Measurements from ENCODE around the gene COL23A1. TPM values are rescaled to one million over a fixed set of nuclear protein-coding genes. Genes with fewer than 3 reads are reported as not detected.

The COL23A1 gene
- total RNA-seq, 1 experiment from 2014 or later, result not detected

DNA sequence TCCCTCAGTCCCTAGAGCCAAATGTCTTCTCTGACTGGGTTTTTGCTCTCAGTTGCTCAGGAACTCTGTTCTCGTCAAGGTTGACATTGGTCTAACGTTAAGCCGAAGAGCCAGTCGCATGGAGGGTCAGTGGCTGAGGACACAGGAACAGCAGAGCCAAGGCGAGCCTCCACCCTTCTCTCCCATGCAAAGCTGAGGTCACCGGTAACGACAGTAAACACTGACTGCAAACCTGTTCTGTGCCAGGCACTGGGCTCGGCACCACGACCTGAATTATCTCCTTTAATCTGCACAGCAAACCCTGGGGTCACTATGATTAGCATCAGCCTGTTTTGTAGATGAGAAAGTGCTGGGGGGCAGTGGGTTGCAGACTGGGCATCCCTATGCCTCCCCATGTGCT lies 171.0 kb downstream of the COL23A1 start:
- Mint-ChIP-seq H3K27me3 (ENCODE audit: unreplicated experiment) (peaks cover 16% of the 10 kb centered on the region), H3K4me3 (ENCODE audit: low read depth, unreplicated experiment) (no peak overlapping the region)
- intact Hi-C loops (cut with micrococcal nuclease; ENCODE audit: unreplicated experiment), result no loop called here

DNA sequence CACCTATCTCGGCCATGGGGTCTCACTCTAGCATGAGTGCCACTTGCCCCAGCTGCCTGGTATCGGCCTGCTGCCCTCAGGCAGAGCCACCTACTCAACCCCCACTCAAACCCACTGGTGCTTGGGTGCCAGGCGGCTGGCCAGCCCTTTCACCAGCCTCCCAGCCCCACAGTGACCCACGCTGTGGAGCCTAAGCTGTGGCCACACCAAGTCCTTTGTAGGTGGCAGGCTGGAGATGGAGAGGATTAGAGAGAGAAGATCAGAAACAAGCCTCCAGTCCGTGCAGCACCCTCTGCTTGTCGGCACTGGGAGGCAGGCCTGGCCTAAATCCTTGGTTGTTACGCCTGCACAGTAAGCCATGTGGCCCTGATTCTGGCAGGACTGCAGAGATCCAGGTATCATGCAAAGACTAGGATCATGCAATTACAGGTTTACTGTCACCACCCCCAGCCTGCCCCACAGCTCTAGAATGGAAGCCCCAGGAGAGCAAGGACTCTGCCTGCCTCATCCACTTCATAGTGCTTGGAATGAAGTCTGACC lies 171.7 kb downstream of the COL23A1 start:
- TF ChIP-seq, protein P1, sequence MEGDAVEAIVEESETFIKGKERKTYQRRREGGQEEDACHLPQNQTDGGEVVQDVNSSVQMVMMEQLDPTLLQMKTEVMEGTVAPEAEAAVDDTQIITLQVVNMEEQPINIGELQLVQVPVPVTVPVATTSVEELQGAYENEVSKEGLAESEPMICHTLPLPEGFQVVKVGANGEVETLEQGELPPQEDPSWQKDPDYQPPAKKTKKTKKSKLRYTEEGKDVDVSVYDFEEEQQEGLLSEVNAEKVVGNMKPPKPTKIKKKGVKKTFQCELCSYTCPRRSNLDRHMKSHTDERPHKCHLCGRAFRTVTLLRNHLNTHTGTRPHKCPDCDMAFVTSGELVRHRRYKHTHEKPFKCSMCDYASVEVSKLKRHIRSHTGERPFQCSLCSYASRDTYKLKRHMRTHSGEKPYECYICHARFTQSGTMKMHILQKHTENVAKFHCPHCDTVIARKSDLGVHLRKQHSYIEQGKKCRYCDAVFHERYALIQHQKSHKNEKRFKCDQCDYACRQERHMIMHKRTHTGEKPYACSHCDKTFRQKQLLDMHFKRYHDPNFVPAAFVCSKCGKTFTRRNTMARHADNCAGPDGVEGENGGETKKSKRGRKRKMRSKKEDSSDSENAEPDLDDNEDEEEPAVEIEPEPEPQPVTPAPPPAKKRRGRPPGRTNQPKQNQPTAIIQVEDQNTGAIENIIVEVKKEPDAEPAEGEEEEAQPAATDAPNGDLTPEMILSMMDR (IDR thresholded peaks at IDR 0.05; ENCODE audit: unreplicated experiment), result no peak
- no peaks in the 10 kb centered on the region for H3K4me1 Mint-ChIP-seq (ENCODE audit: low read depth, unreplicated experiment)
- intact Hi-C loops (cut with micrococcal nuclease; ENCODE audit: unreplicated experiment), result no loop called here
- H3K36me3 Mint-ChIP-seq (ENCODE audit: insufficient read depth, unreplicated experiment), result no peaks in the 10 kb centered on the region
- H3K9me3 Mint-ChIP-seq (ENCODE audit: low read depth, unreplicated experiment), result no peaks in the 10 kb centered on the region
- no TSS peak for BruUV-seq (replicated peaks)
- no peak for DNase-seq
- CTCF ChIA-PET, result no interaction called here
- no peak overlapping the region for H3K27ac Mint-ChIP-seq (ENCODE audit: unreplicated experiment)
- H3K27me3 Mint-ChIP-seq (ENCODE audit: unreplicated experiment), result peaks cover 16% of the 10 kb centered on the region
- no peak overlapping the region for H3K4me3 Mint-ChIP-seq (ENCODE audit: low read depth, unreplicated experiment)

More for the DNA sequence above, 171.0 kb downstream of the COL23A1 start:
- TF ChIP-seq, protein P1 (IDR thresholded peaks at IDR 0.05; ENCODE audit: unreplicated experiment), result no peak
- Mint-ChIP-seq H3K9me3 (ENCODE audit: low read depth, unreplicated experiment) (no peaks in the 10 kb centered on the region), H3K36me3 (ENCODE audit: insufficient read depth, unreplicated experiment) (no peaks in the 10 kb centered on the region), H3K27ac (ENCODE audit: unreplicated experiment) (no peak overlapping the region), H3K4me1 (ENCODE audit: low read depth, unreplicated experiment) (no peaks in the 10 kb centered on the region)
- no TSS peak for BruUV-seq (replicated peaks)
- no peak for DNase-seq
- CTCF ChIA-PET, result no interaction called here

DNA sequence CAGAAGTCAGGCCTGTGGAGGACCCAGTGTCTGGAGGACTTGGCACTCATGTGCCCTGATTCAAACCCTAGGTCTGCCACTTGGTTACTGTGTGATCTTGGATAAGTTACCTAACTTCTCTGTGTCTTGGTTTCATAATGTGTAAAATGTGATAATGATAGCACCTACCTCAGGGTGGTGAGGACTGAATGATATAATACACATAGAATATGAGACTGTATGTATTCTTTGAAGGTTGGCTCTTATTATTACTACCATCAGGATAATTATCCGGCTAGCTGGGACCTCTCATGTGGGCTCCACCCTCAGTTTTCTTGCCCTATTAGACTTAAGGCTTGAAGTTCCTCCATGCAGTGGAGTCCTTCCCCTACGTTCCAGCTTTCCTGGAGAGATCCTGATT lies 172.2 kb downstream of the COL23A1 start:
- CTCF ChIA-PET, result no interaction called here
- no TSS peak for BruUV-seq (replicated peaks)
- Mint-ChIP-seq H3K27me3 (ENCODE audit: unreplicated experiment) (peaks cover 16% of the 10 kb centered on the region), H3K4me1 (ENCODE audit: low read depth, unreplicated experiment) (no peaks in the 10 kb centered on the region), H3K4me3 (ENCODE audit: low read depth, unreplicated experiment) (no peak overlapping the region), H3K36me3 (ENCODE audit: insufficient read depth, unreplicated experiment) (no peaks in the 10 kb centered on the region), H3K9me3 (ENCODE audit: low read depth, unreplicated experiment) (no peaks in the 10 kb centered on the region), H3K27ac (ENCODE audit: unreplicated experiment) (no peak overlapping the region)
- no peak for DNase-seq
- TF ChIP-seq, protein P1 (IDR thresholded peaks at IDR 0.05; ENCODE audit: unreplicated experiment), result no peak
- intact Hi-C loops (cut with micrococcal nuclease; ENCODE audit: unreplicated experiment), result no loop called here

DNA sequence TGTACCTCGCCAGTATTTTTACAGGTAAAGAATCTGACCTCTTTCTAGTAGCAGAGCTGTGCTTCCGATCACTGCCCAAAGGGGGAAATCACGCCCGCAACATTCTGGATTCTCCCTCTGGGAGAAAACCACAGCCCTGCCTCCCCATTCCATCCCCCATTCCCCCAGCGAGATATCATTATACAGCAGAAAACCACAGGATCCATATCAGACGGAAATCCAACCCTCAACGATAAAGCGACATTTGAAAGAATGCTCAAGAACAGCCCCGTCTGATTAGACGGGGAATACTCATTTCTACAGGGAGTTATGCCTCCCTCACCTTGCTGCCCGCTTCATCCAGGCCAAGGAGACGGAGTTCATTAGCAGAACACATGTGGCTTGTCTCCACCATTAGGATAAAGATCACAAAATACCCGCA lies 172.8 kb downstream of the COL23A1 start:
- DNase-seq, result no peak
- no peaks in the 10 kb centered on the region for H3K4me1 Mint-ChIP-seq (ENCODE audit: low read depth, unreplicated experiment)
- H3K27ac Mint-ChIP-seq (ENCODE audit: unreplicated experiment), result no peak overlapping the region
- intact Hi-C loops (cut with micrococcal nuclease; ENCODE audit: unreplicated experiment), result no loop called here
- no peaks in the 10 kb centered on the region for H3K9me3 Mint-ChIP-seq (ENCODE audit: low read depth, unreplicated experiment)
- TF ChIP-seq, protein P1 (IDR thresholded peaks at IDR 0.05; ENCODE audit: unreplicated experiment), result no peak
- no TSS peak for BruUV-seq (replicated peaks)
- H3K27me3 Mint-ChIP-seq (ENCODE audit: unreplicated experiment), result peaks cover 16% of the 10 kb centered on the region
- CTCF ChIA-PET, result no interaction called here
- no peak overlapping the region for H3K4me3 Mint-ChIP-seq (ENCODE audit: low read depth, unreplicated experiment)
- H3K36me3 Mint-ChIP-seq (ENCODE audit: insufficient read depth, unreplicated experiment), result no peaks in the 10 kb centered on the region
